ENCODE results near the gene DNM1.

DNA sequence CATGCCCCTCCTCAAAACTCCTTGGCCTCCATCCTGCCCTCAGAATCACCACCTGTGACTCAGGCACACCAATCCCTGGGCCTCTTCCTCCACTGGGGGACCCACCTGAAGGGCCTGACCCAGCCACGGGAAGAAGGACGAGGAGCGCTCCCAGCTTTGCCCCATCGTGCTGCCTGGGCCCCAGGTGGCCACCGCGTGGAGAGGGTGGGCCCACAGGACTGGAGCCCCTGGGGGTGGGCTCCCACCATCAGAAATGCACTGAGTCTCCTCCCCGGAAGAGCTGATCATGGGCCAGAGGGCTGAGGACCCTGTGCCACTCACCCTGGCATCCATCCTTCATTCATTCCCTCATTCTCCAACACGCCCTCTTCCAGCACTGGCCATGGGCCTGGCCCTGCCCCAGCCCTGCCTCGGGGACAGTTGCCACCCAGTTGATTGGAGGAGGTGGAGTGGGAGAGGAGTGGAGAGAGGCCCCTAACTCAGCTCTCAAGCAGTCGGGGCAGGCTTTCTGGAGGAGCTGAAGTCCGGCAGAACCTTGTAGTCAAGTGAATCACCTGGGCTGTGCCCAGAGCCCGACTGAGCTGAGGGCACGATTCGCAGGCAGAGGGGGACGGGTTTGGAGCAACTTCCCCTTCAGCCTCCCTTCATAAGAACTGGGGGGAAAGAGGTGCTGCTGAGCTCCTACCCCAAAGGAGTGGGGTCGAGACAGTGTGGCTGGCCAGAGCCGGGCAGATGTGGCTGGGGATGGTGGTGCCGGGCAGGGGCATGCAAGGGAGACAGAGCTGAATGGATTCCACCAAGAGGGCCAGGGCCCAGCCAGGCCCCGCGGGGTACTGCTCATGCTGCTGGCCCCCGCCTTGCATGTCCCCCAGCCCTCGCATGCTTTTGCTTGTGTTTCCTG lies 29.6 kb downstream of the DNM1 start:
- TF ChIP-seq POLR2A (IDR thresholded peaks at IDR 0.05): no peak
- no peak for TF ChIP-seq POLR2AphosphoS5 (IDR thresholded peaks at IDR 0.05)
- TF ChIP-seq, protein P1, sequence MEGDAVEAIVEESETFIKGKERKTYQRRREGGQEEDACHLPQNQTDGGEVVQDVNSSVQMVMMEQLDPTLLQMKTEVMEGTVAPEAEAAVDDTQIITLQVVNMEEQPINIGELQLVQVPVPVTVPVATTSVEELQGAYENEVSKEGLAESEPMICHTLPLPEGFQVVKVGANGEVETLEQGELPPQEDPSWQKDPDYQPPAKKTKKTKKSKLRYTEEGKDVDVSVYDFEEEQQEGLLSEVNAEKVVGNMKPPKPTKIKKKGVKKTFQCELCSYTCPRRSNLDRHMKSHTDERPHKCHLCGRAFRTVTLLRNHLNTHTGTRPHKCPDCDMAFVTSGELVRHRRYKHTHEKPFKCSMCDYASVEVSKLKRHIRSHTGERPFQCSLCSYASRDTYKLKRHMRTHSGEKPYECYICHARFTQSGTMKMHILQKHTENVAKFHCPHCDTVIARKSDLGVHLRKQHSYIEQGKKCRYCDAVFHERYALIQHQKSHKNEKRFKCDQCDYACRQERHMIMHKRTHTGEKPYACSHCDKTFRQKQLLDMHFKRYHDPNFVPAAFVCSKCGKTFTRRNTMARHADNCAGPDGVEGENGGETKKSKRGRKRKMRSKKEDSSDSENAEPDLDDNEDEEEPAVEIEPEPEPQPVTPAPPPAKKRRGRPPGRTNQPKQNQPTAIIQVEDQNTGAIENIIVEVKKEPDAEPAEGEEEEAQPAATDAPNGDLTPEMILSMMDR (IDR thresholded peaks at IDR 0.05): no peak
- no peak for TF ChIP-seq EP300 (IDR thresholded peaks at IDR 0.05)
